MM.1S (cell line): ENCODE results near the gene AATK.

Experiments used
- CTCF ChIP-seq: fragments of 300-600 bp; sonication (generic); IDR thresholded peaks from 2 replicates; pipeline ENCODE4 v1.5.1; 2016; ENCODE audit warnings: antibody characterized with exemption, low read length, mixed read lengths
- EZH2 ChIP-seq: fragments of 300-600 bp; sonication (generic); optimal IDR thresholded peaks from 2 replicates; pipeline ENCODE3; 2017; ENCODE audit warnings: low read depth, mild to moderate bottlenecking, antibody characterized with exemption, low read length, mixed read lengths

DNA sequence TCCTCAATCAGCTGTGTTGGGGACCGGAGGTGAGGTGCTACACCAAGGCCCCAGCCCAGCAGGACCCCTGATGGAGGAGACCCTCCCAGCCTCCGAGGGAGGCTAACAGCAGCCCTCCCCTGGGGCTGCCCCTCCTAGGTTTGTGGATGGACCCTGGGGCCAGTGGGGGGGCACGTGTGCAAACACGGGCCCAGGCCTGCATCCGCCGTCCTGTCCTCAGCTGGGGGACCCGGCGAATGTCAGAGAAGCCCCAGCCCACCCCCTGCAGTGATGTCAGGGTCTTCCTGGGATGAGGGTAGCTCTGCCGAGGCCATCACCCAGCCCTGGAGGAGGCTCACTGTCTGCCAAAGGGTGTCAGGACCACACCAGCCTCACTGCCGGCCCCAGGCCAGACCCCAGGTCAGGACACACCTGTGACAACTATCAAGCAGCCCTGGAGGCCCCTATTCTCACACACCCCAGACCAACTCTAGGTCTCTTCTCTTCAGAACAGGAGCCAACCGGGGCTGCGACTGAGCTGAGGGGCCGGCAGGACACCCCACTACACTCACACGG lies 30.0 kb upstream of the AATK start:
- TF ChIP-seq CTCF: no peak
- TF ChIP-seq EZH2: no peak
